Stimulated activated CD4-positive, alpha-beta T cell treated with anti-CD3 and anti-CD28 coated beads, Interleukin-1b, Interleukin-23, amount 100 ng/mL, for 4 hours (primary cell): ENCODE measurements around the gene GREM1.

Experiments used
- DNase-seq, 2 donors: peaks; one replicate each; pipeline ENCODE4 v3.0.0-alpha.2; 2020; ENCODE audit warnings: low read depth in 2 of 2

Gene GREM1

GRCh38 chr15:32781781-32782180, 64.0 kb downstream of the GREM1 start:
- no peak for DNase-seq

GRCh38 chr15:32784581-32784980, 66.8 kb downstream of the GREM1 start:
- no peak for DNase-seq

GRCh38 chr15:32786906-32787305, 69.1 kb downstream of the GREM1 start:
- DNase-seq, result no peak

GRCh38 chr15:32787949-32788348, 70.1 kb downstream of the GREM1 start:
- DNase-seq, result no peak

GRCh38 chr15:32790352-32790999, 72.7 kb downstream of the GREM1 start:
- DNase-seq, result no peak

GRCh38 chr15:32792436-32792835, 74.6 kb downstream of the GREM1 start:
- no peak for DNase-seq
